ENCODE measurements around the gene USP7.

The USP7 gene

GRCh38 chr16:8861563-8862308 lies 102.0 kb downstream of the USP7 start:
- no peak for DNase-seq (ENCODE audit: low spot score)

GRCh38 chr16:8859913-8860881 lies 103.5 kb downstream of the USP7 start:
- no peak for DNase-seq (ENCODE audit: low spot score)

- no peak for DNase-seq (ENCODE audit: low spot score)
These were observed 104.5 kb downstream of the USP7 start for GRCh38 chr16:8858994-8859912.

DNA sequence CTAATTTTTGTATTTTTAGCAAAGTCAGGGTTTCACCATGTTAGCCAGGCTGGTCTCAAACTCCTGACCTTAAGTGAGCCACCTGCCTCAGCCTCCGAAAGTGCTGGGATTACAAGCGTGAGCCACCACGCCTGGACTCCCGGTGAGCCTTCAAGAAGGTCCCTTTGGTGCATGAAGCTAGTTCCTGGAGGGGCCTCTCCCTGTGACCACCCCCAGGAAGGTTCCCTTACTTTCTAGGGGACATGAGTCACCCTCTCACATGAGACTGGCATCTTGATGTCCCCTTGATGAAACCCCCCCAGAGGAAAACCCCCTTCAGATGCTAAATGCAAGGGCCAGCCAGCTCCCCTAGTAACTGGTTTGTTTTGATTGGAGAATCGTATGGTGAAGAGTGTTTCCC lies 107.7 kb downstream of the USP7 start:
- DNase-seq (ENCODE audit: low spot score), result no peak

DNA sequence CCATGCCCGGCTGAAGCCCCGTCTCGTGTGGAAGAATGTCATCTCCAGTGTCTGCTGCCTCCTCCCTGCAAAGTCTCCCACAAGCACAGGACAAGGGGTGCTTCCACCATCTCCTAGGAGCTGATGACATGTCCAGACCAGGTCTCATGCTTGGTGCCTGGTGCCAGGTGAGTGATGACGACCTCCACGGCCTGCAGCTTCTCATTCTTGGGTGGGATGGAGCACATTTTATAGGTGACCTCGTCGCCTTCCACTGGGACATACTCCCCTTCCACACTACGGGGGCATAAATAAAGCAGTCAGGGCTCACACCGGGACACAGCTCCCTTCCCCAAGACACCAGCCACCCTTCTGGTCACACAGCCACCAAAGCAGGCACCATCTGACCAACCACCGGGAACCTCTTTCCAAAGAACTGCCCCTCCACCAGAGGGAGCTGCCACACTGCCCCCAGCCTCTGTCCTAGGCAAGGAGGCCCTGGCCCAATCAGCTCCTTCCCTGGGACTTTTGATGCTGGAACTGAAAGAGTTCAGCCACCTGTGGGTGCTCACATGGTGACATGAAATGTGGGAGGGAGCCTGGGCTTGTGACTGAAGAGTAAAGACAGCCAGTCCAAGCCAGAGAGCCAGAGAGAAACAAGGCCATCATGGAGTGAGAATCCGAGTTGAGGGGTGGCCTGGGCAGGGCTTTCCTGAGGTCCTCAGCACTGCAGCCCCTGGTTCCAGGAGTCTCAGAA lies 108.5 kb downstream of the USP7 start:
- no peak for DNase-seq (ENCODE audit: low spot score)

GRCh38 chr16:8854298-8854948 lies 109.3 kb downstream of the USP7 start:
- DNase-seq (ENCODE audit: low spot score), result no peak

DNA sequence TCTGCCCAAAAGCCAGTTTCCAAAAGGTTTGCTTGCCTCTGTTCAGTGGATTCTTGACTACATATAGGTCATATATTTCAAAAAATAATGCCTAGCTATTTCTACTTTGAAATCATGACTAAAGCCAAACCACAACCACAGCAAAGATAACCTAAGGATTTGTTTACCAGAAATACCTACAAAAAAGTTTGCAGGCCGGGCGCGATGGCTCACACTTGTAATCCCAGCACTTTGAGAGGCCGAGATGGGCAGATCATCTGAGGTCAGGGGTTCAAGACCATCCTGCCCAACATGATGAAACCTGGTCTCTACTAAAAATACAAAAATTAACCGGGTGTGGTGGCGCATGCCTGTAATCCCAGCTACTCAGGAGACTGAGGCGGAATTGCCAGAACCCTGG lies 110.1 kb downstream of the USP7 start:
- no peak for DNase-seq (ENCODE audit: low spot score)

DNA sequence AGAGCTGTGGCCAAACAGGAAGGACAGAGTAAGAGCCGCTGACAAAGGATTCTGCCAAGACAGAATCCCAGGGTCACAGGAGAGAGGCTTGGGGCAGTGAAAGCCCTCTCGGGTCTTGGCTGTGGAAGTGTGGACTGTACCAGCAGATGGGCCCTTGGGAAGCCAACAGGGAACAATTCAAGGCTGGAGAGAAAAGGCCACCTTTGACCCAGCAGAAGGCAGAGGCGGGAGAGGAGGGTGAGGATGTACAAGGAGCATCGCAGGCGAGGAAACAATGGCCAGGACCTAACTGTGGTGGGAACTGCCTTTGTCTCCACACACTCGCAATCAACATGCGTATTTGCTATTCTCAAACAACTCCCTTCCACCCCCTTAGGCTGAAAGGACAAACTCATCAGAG lies 110.6 kb downstream of the USP7 start:
- no peak for DNase-seq (ENCODE audit: low spot score)

GRCh38 chr16:8852534-8852933 lies 111.2 kb downstream of the USP7 start:
- no peak for DNase-seq (ENCODE audit: low spot score)

DNA sequence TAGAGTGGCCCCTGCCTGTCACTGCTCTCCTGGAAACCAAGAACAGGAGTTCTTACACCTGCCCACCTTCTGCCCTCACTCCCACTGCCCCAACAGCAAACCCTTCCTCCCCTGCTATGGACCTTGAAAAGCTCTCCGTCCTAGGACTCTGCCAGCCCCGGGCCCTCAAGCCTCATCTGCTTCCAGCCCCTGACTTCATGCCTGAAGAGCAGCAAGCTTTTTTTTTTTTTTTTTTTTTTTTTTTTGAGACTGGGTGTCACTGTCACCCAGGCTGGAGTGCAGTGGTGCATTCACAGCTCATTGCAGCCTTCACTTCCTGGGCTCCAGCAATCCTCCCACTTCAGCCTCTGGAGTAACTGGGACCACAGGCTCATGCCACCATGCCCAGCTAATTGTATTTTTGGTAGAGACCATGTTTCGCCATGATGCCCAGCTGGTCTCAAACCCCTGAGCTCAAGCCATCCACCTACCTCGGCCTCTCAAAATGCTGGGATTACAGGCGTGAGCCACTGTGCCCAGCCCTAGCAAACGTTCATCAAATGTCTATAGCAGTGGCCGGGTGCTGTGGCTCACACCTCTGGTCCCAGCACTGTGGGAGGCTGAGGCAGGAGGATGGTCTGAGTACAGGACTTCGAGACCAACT lies 111.8 kb downstream of the USP7 start:
- no peak for DNase-seq (ENCODE audit: low spot score)

GRCh38 chr16:8850279-8850885 lies 113.3 kb downstream of the USP7 start:
- DNase-seq (ENCODE audit: low spot score), result no peak

DNA sequence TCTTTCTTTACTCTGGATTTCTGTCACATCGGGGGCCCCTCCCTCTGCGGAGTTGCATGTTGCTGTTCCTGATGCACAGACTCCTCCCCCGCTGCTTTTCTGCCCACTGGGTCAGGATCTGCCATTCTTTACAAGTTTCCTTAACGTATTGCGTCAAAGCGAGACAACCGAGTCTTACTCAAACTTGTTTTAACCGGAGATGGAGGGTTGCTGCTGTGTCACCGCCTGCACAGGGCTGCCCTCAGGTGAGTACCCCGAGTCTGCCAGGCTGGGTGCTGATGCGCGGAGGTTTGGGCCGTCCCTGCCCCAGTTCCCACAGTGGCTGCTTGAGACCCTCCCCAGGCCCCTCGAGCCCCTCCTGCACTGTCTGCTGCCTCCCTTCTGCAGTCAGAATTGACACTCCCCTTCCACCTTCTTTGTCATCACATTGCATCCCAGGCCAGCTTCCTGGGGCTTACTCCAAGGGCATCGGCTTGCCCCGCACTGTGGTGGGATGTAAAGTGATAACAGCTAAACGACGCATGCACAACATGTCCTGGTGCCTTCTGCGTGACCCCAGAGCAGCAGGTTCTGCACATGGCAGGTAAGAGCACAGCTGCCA lies 114.2 kb downstream of the USP7 start:
- DNase-seq (ENCODE audit: low spot score), result no peak

DNA sequence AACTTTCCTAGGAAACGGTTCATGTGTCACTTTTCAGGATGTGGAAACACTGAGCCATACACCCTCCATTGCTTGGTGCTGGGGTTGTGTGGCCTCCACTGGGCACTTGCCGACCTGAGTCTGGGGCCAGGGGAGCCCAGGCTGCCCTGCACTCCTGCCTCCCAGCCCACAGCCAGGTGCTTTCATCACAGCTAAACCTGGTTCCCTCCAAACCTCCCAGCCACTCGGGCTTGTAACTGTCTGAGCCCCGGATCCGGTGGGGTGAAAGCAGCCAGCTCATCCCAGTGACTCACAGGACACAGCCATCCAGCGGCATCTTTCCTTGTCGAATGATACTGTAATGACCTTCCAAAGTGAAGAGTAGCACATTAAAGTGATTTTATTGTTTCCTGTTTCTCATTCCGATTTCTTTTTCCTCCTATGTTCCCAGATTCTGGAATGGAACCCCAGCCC lies 114.7 kb downstream of the USP7 start:
- DNase-seq (ENCODE audit: low spot score), result no peak

DNA sequence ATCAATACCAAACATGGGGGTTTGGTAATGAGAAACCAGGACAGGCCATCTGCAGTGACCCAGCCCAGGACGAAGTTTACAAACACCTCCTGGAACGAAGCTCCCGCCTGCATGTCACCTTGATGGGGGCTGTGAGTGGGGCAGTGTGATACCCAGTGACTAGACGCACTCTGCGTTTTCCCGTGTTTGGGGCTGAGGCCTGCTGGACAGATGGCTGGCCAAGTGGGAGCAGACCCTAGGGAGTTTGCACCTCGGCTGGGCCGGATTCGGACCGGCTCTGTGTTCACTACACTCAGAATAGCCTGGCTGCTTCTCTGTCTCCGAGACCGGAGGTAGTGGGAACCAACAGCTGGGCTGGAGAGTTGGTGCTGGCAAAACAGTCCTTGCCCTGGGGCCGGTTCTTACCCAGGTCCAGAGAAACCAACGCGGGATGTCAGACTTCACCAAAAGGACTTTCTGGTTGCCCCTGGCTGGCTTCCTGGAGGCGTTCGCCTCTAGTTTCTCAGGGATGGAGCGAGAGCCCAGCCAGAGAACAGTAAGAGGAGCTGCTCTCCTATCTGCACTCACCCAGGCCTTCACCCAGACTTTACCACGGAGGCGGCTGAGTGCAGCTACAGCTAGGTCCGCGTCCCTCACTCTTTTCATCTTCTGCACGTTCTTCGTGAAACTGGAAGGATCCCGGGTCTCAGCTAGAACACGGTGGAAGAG lies 115.3 kb downstream of the USP7 start:
- DNase-seq (ENCODE audit: low spot score), result no peak

- no peak for DNase-seq (ENCODE audit: low spot score)
These were observed 116.1 kb downstream of the USP7 start for GRCh38 chr16:8847623-8848022.

GRCh38 chr16:8847145-8847544 lies 116.6 kb downstream of the USP7 start:
- DNase-seq (ENCODE audit: low spot score), result no peak

- DNase-seq (ENCODE audit: low spot score), result no peak
These were observed 117.2 kb downstream of the USP7 start for GRCh38 chr16:8846401-8846932.

- DNase-seq (ENCODE audit: low spot score), result no peak
These were observed 117.9 kb downstream of the USP7 start for GRCh38 chr16:8845699-8846298.
